ENCODE data around the gene NMNAT3. TPM values are rescaled to one million over a fixed set of nuclear protein-coding genes. Genes with fewer than 3 reads are reported as not detected.

NMNAT3 gene
- total RNA-seq, 6 donors from 2014 or later: 3.3 to 8.4 (median 5.5) TPM

DNA sequence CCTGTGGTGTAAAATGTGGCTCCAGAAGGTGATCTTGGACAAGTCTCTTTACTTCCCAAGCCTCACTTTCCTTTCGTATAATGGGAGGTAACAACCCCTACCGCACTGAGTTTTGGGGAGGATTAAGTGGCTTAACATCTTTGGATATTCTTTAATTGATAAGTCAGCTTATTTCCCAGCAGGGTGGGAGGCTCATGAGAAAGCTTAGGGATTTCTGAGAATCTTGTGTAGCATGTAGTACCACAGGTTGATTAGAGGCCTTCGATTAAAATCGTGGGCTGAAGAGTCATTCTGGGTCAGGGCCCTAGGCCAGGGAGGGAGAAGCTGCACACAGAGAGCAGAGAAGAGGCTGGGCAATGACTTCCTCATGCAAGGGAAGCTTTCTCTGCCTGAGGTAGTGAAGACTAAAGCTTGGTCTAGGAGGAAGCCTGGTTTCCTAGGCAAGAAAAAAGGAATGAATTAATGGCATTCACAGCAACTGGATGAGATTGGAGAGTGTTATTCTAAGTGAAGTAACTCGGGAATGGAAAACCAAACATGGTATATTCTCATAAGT lies 1.5 kb upstream of the NMNAT3 start:
- Histone ChIP-seq H3K9me3 (no peaks in the 10 kb centered on the region), H3K36me3 (no peaks in the 10 kb centered on the region), H3K4me3 (no peak overlapping the region), H3K4me1 (peaks cover 6 to 10% (median 8%) of the 10 kb centered on the region in 4 donors), H3K27ac (no peak overlapping the region), H3K27me3 (no peaks in the 10 kb centered on the region)
- ATAC-seq (ENCODE audit: low FRiP score in 2 of 2): no peak
- no peak for TF ChIP-seq EP300 (IDR thresholded peaks at IDR 0.05)
- no peak for TF ChIP-seq POLR2A (IDR thresholded peaks at IDR 0.05)
- TF ChIP-seq, protein P1, sequence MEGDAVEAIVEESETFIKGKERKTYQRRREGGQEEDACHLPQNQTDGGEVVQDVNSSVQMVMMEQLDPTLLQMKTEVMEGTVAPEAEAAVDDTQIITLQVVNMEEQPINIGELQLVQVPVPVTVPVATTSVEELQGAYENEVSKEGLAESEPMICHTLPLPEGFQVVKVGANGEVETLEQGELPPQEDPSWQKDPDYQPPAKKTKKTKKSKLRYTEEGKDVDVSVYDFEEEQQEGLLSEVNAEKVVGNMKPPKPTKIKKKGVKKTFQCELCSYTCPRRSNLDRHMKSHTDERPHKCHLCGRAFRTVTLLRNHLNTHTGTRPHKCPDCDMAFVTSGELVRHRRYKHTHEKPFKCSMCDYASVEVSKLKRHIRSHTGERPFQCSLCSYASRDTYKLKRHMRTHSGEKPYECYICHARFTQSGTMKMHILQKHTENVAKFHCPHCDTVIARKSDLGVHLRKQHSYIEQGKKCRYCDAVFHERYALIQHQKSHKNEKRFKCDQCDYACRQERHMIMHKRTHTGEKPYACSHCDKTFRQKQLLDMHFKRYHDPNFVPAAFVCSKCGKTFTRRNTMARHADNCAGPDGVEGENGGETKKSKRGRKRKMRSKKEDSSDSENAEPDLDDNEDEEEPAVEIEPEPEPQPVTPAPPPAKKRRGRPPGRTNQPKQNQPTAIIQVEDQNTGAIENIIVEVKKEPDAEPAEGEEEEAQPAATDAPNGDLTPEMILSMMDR (IDR thresholded peaks at IDR 0.05): no peak
- no peak for TF ChIP-seq POLR2AphosphoS5 (IDR thresholded peaks at IDR 0.05)
- DNase-seq: no peak
- 81 to 84% methylated on average over 5 of the region's 5 CpGs for WGBS, 2 donors

DNA sequence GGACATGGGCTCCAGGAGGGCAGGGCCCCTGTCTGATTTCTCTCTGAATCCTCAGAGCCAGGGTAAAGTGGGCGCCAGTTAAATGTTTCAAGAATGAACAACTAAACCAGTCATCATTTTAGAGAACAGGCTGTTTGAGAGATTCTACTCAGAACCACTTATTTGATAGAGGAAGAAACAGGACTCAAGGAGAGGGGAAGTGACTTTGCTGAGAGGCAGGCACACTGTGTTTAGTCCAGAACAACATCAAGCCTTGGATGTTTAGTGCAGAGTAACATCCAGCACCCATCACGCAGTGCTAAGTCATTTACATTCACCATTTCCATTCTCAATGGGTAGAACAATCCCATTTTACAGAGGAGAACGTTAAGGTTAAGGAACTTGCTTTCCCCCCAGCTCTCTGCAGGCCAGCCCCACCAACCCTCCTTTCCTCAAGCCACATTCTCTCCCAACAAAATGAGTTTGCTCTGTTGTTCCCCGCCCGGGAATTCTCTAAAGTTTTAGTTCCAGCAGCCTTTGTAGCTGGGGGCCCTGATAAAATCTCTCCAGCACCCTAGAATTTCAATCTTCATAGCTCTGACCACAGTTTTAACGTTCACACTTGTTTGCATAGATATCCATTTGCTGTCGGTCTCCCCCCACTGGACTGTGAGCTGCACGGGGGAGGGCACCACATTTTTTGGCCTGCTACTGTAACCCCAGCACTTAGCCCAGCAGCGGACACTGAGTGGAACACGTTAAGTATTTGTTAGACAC lies 962 bp downstream of the NMNAT3 start:
- peak overlapping the region; percentile 68 to 94 (median 92) for H3K4me3 ChIP-seq
- WGBS, 2 donors: 44 to 51% methylated on average over 10 of the region's 10 CpGs
- no peak for TF ChIP-seq POLR2AphosphoS5 (IDR thresholded peaks at IDR 0.05)
- no peaks in the 10 kb centered on the region for H3K9me3 ChIP-seq
- H3K36me3 ChIP-seq: no peaks in the 10 kb centered on the region
- H3K27me3 ChIP-seq: no peaks in the 10 kb centered on the region
- peak overlapping the region in 2 of 4 donors; percentile 70 to 80 for H3K27ac ChIP-seq
- H3K4me1 ChIP-seq: peaks cover 6 to 10% (median 8%) of the 10 kb centered on the region in 4 donors
- DNase-seq (no peak), ATAC-seq (ENCODE audit: low FRiP score in 2 of 2) (peak in 1 of 2 donors; percentile 11)

DNA sequence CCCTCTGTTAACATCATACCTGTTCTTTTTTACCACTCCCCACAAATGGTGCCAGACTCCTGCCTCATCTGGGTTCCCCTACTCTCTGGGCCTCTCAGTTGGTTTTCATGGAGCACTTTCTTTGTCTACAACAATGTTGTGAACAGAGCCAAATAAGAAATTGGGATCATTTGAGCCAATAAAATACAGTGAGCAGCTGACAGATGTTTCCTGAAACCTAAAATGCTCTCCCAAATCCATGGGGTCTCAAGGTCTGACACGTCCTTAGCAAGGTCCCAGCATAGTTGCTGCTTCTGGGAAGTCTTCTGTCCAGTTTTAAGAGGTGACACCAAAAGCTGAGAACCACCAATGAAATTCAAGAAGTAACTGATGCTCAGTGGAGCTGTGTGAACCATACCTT lies 1.7 kb downstream of the NMNAT3 start:
- DNase-seq (no peak), ATAC-seq (ENCODE audit: low FRiP score in 2 of 2) (no peak)
- 84 to 100% methylated on average over 1 of the region's 1 CpG for WGBS, 2 donors
- TF ChIP-seq EP300 (IDR thresholded peaks at IDR 0.05): no peak
- TF ChIP-seq POLR2AphosphoS5 (IDR thresholded peaks at IDR 0.05): no peak
- TF ChIP-seq, protein P1 (IDR thresholded peaks at IDR 0.05): no peak
- TF ChIP-seq POLR2A (IDR thresholded peaks at IDR 0.05): no peak
- Histone ChIP-seq H3K9me3 (no peaks in the 10 kb centered on the region), H3K27me3 (no peaks in the 10 kb centered on the region), H3K4me3 (no peak overlapping the region), H3K4me1 (peaks cover 6 to 10% (median 8%) of the 10 kb centered on the region in 4 donors), H3K36me3 (no peaks in the 10 kb centered on the region), H3K27ac (no peak overlapping the region)

DNA sequence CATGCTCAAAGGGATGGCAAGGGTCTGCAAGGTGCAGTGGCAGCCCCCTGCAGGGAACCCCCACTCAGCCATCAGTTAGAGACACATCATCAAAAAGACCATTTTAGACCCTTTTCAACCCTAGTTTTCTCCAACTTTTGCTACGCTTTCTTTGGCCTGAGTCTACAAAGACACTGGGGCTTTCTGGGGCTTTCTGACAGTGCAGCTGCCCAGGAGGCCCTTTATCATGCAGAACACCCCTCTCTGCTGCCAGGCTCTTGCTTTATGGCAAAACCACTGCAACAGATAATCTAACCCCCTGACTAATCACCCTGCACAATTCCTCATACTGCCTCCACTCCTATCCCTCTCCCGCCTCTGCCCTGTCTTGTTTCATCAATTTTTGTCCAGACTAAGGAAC lies 2.4 kb downstream of the NMNAT3 start:
- 95 to 98% methylated on average over 2 of the region's 2 CpGs for WGBS, 2 donors
- DNase-seq (no peak), ATAC-seq (ENCODE audit: low FRiP score in 2 of 2) (no peak)
- no peaks in the 10 kb centered on the region for H3K9me3 ChIP-seq
- H3K27me3 ChIP-seq: no peaks in the 10 kb centered on the region
- no peak overlapping the region for H3K27ac ChIP-seq
- H3K4me3 ChIP-seq: no peak overlapping the region
- TF ChIP-seq POLR2AphosphoS5 (IDR thresholded peaks at IDR 0.05): no peak
- no peak for TF ChIP-seq EP300 (IDR thresholded peaks at IDR 0.05)
- TF ChIP-seq, protein P1 (IDR thresholded peaks at IDR 0.05): no peak
- TF ChIP-seq POLR2A (IDR thresholded peaks at IDR 0.05): no peak
- peaks cover 6 to 10% (median 8%) of the 10 kb centered on the region in 4 donors for H3K4me1 ChIP-seq
- H3K36me3 ChIP-seq: no peaks in the 10 kb centered on the region

DNA sequence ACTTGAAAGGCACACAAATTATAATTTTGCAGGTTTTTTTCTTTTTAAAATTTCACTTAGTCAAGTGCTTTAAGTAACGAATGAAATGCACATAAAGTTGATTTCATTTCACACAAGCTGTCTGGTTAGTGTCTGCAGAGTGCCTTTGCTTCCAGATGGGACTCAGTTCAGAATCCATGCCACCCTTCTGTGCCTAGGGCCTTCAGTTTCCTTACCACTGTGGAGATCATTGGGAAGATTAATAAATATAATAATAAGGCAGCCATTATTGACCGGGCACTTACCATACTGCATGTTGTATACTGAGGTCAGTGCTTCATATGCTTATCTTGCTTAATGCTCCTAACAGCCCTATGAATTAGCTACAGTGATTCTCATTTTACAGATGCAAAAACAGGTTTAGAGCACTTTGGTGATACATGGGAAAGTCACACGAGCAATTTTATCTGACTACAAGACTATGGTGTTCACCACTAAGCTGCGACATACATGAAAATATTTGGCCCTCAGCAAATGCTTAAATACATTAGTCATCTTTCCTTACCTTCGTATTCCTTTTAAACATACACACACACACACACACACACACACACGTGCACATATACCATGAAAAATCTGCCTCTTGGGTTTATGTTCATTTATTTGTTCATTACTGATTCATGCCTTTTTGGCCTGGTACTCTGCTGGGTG lies 3.1 kb downstream of the NMNAT3 start:
- no peak overlapping the region for H3K27ac ChIP-seq
- ATAC-seq (ENCODE audit: low FRiP score in 2 of 2): no peak
- H3K9me3 ChIP-seq: no peaks in the 10 kb centered on the region
- DNase-seq: no peak
- 87 to 90% methylated on average over 6 of the region's 6 CpGs for WGBS, 2 donors
- H3K4me1 ChIP-seq: peaks cover 6 to 10% (median 8%) of the 10 kb centered on the region in 4 donors
- H3K36me3 ChIP-seq: no peaks in the 10 kb centered on the region
- TF ChIP-seq POLR2A (IDR thresholded peaks at IDR 0.05): no peak
- TF ChIP-seq, protein P1 (IDR thresholded peaks at IDR 0.05): no peak
- TF ChIP-seq EP300 (IDR thresholded peaks at IDR 0.05): no peak
- no peak for TF ChIP-seq POLR2AphosphoS5 (IDR thresholded peaks at IDR 0.05)
- no peaks in the 10 kb centered on the region for H3K27me3 ChIP-seq
- no peak overlapping the region for H3K4me3 ChIP-seq

Data from upper lobe of left lung (tissue), 6 donors.